Epidermal melanocyte (primary cell): ENCODE results near the gene OGA.

ENCODE experiments used
- DNase-seq: peaks from one replicate; pipeline ENCODE4 v3.0.0; 2011; ENCODE audit warnings: low spot score; ENCODE audit not compliant: insufficient read length

Gene OGA

DNA sequence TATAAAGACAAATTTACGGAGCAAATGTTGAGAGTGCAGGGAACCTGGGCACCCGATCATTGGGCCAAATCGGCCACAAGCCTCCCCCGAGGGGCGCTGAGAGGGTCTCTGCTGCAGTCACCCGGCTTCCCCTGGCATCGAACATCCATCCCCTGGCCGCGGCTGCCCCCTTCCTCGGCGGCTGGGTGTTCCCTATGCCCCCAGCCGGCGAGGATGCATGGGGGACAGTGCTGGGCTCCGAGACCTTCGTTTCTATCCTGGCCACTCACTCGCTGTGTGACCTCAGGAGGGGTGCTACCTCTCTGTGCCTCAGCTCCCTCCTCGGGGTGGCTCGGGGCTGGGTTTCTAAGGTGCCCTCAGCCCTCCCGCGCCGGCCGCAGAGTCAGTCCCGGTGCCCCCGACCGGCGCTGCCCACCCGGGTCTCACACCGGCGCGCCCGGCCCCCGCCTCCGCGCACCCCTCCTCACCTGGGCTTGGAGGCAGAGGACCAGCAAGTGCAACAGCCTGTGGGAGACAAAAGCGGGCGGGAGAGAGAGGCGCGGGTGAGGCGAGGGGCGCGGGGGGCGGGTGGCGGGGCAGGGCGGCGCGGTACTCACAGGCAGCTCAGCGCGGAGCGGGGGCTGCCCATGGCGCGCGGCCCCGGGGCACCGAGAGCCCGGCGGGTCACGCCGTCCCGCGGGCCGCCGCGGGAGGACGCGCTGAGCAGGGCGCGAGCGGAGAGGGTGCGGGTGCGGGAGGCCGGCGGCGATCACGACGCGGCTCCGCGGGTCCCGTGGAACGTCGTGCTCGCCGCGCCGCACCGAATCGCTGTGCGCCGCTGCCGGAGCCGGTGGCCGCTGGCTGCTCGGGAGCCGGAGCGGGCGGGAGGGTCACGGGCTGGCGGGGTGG is 42.7 kb downstream of the OGA start, which contains the start of gene FGF8:
Gene FGF8, minus strand, starts transcription at position 842 of the 888 bp plus-strand sequence. Its CDS starts 214 bp downstream, at position 628.
- no peak for DNase-seq

DNA sequence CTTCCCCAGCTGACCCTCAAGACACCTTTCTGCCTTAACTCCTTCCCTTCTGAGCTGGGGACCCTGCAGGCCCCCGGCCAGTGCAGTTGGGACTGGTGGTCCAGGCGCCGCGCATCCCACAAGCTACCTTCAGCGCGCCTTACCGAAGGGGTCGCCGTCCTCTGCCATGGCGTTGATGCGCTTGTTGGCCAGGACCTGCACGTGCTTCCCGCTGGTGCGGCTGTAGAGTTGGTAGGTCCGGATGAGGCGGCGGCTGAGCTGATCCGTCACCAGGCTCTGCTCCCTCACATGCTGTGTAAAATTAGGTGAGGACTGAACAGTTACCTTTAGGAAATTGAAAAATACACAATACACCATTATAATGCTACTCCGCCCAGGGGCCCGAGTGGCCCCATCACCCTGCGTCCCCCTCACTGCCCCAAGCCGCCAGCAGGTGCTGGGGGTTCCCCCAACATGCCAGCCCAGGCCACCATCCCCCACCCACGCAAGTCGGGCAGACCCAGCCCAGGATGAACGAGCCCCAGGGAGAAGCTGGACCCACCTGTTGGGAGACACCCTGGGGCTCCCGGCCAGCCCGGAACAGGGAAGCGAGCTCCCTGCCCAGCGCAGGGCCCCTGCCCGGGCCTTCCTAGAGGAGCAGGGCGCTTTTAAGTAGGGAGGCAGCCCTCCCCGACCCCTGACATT is 43.5 kb downstream of the OGA start:
- DNase-seq: no peak

DNA sequence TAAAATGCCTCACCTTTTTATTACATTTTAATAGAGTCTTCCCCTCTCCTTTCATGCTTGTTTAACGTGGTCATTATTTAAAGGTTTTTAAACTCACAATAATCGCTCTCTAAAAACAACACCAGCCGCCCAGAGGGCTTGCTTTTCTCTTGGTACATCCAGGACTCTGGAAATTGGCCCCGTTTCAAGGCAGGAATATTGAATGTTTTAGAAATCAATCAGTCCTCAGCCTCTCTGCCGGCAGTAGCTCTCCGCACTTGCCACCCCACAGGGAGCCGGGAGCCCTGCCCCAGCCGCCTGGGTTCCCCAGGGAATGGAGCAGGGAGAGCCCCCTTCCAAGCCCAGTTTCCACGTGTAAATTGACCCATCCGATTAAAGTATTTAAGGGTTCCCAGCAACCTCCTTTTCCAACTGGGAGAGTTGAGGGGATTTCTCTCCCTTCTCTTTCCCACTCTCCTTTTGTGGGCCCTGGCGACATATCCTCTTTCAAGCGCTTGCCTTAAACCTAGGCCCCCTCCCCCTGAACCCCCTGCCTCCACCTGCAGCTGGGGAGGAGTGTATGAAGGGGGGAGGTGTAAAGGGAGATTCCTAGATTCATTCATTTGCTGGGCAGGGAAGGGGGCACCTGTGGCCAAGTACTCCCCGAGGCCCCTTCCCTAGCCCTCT is 44.2 kb downstream of the OGA start:
- no peak for DNase-seq

DNA sequence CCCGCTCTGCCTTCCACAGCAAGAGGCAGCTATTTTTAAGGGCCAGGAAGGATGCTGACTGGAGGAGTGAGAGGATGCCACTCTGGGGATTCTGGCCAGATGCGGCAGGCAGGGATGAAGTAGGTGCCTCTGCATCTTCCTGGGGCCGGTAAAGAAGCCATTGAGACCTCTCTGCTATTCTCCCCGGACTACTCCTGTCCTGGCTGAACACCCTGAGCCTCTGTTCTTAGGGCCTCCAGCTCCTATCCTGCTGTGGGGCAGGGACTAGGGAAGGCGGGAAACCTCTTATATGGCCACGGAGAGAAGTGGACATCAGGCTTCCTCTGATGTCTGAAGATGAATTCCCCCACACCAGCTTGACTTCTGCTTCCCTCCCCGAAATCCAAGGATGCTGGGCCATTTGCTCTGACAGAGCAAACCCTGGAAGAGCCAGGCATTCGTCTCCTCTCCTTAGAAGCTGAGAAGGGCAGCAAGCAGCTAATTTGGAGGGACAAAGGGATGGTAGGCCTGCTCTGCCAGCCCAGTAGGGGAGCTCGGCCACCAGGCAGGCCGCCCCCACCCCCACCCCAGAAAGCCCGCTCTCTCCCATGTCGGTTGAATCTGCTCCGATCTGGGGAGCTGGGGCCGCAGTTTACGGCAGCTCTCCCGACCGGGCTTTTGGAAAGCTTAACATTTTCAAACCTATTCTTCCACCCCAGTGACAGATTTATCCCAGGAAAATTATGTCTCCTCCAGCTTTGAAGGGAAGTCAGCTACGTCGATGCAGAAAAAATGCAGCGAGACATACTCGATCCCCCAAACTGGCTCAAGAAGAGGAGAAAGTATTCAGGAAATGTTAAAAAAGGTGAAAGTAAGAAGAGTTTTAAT is 45.1 kb downstream of the OGA start:
- no peak for DNase-seq

DNA sequence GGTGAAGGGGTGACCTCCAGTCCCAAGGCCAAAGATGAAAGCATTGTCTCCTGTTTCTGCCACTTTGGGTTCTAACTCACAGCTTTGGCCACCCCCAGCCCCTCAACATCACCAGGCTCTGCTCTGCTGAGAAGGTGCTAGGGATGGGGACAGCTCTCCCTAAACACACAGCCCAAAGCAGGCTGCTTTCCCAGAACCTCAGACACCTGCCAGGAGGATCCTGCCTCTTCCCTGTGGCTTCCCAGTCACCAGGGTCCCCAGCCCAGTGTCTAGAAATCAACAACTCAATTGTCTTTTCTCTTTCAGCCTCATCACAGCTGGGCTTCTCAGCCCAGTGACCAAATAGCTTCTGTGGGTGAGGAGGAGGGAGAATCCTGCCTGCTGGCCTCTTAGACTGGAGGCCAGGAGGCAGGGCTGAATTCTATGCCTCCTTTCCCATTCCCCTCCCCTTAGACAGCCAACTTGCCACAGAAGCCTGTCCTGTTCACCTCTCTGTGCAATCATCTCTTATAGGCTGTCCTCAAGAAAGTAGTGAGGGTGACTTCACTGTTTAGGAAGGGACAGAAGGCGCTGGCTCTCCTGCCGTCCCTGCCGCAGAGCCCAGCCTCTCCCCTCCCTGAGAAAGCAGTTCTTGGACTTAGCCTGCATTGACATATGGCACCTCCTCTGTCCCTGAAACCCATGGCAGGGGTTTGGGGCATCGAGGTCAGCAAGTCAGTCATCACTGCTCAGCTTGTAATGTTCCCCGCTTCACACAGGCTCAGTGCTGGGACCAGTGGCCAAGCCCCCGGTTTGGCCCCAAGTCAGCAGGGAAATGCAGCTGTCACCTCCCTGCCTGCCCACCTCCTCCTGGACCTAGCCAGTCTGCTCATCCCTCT is 46.0 kb downstream of the OGA start:
- no peak for DNase-seq

DNA sequence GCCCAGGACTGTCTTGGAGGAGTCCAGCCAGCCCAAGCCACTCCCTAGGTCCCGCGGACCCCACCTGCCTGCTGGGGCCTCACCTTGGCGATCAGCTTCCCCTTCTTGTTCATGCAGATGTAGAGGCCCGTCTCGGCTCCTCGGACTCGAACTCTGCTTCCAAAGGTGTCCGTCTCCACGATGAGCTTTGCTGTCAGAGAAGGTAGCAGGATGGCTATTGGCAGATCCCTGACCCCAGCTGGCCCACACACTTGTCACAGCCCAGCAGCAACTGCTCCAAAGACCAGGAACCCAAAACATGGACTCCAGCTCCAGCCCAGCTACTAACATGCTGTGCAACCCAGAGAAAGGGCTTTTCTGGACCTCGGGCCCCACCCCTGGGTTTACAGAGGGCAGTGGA is 46.9 kb downstream of the OGA start:
- no peak for DNase-seq

DNA sequence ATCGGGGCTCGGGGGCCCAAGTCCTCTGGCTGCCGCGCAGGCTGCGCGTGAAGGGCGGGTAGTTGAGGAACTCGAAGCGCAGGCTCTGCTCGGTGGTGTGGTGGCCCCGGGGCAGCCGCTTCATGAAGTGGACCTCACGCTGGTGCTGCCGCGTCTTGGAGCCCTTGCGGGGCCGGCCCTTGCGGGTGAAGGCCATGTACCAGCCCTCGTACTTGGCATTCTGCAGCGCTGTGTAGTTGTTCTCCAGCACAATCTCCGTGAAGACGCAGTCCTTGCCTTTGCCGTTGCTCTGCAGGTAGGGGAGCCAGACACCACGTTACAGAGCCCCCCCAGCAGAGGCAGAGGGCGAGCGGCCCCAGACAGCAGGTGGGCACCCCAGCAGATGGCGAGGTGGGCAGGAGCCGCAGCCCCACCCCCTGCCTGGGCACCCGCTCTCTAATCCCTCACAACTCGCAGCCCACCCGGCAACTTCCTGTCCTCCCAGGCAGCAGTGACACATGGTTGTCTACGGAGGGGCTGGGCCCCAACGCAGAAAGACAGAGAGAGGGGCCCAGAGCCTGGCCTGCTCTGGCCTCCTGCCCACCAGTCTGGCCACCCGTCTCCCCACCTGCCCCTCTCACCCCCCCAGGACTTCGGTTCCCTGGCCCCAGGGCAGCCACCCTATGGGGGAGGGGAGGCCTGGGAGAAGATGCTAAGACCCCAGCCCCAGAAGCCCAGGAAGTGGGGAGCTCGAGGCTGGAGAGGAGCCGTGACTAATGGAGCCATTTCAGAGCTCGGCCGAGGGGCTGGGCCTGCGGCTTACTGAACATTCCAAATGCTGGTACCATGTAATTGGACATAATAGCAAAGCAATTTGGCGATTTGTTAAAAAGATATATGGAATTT is 47.7 kb downstream of the OGA start:
- no peak for DNase-seq

DNA sequence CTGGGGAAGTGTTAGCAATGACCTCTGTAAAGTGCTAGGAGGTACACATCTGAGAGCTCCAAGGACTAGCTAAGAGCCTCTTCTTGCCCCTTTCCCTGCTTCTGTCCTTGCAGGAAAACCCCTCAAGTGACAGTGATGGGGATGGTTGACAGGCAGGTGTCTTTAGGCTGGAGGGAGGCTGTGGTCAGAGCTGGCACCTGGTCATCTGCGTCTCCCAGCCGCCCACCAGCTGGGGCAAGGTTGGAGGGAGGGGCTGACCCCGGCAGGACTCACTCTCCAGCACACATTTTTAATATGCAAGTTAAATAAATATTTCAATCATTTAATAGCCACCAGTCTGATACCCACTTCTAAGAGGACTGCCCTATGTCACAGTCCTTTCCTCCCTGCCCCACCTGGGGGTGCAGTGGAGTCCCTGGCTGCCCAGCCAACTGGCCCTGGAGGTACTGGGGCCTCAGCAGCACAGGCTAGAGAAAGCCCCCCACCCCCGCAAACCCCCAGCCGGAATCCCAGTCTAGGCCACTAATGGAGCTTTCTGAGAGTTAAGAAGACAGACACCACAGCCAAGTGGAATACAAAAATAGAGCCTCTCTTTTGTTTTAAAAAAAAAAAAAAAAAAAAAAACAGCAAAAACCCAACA is 48.6 kb downstream of the OGA start:
- DNase-seq: no peak

DNA sequence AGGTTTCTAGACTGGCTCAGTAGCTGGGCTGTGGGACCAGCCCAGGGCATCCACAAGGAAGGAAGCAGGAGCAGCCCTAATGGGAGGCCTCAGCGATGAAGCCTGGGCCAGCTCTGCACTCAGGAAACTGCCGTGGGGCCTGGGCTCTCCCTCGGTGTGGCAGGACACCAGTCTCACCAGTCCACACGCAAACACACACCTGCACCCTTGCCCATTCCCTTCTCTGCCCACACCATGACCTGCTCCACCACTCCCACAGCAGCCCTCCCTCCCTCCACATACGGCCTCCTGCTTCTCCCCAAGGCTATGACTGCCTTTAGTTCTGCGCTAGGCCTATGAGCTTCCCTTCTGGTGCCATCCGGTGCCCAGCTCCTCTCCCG is 49.5 kb downstream of the OGA start:
- DNase-seq: no peak

DNA sequence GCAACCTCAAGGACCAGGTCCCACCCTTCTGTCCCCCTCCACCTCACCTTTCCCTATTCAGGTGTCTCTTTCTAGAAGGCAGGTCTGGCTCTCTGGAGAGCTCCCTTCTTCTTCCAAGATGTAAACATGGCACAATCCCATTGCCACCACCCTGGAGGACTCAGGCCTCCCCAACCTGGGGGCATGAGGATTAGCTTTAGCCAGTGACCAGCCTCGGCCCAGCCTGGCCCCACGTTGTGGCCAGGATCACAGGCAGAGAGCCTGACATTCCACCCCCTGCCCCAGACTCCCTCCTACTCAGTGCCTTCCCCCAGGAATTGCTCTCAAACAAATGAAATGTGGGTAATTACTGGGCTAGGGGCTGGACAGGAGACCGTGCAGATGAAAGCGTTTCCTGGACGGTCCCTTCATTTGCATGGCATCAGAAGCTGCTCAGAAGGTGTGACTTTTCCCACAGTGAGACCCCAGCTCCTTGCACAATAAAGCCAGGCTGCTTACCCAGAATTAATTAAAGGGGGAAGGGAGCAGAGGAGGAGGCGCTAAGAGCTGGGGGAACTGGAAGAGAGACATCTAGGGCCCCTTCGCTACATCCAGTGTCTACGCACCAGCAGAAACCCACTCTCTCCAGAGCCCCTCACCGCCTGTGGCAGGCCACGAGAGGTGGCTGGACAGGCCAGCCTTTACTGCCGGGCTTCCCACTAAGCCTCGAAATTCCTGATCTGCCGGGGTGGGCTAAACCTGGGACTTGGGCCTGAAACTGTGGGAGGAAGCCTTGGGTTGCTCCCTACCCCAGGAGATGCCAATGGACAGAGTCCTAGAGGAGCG is 50.1 kb downstream of the OGA start:
- no peak for DNase-seq

DNA sequence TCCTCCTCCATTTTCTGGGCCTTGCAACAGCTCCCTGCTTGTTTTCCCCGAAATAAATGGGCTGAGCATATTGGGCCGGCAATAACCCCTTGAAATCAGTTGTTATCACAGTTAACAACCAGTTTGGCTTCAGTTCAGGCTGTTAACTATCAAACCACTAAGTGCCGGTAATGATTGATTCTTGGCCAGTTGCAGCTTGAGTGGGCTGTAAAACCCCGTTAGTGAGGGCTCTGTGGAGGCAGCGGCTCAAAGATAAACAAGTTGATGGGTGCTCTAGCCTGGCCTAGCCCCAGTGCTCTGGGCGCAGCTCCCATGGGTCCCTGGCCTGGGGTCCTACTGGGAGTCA is 50.7 kb downstream of the OGA start:
- DNase-seq: no peak

DNA sequence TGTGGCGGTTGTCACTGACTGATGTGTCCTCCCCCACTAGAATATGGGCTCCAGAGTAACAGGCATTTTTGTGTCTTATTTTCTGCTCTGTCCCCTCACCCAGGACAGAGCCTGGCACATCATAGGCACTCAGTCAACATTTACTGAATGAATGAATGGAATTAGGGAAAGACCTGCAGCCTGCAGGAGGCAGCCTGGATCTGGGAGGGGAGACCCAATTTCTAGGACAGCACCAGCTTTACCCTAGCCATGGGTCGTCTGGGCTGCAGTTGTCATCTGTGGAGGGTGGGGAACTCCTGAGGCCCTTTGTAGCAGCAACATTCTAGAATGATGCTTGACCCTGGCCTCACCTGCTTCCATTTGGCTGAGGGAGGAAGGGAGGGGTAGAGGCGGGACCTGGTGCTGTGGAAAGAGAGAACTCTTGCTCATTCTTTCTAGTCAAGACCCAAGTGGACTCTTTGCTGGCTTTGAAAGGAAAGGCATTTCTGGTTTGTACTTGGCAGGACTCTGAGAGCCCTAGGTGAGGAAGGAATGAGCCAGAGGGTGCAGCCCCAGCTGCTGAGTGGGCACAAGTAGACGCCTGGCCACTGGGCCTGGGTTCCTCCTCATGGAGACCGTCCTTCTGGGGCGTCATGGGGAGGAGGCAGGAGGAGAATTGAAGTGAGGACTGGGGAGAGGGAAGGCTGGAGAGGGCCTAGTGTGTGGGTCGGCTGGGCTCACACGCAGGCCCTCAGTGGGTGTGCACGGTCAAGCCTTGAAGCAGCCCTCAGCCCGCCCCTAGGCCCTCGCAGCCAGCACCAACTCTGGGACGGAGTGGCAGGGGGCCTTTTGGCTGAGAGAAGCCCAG is 51.3 kb downstream of the OGA start:
- DNase-seq: no peak

DNA sequence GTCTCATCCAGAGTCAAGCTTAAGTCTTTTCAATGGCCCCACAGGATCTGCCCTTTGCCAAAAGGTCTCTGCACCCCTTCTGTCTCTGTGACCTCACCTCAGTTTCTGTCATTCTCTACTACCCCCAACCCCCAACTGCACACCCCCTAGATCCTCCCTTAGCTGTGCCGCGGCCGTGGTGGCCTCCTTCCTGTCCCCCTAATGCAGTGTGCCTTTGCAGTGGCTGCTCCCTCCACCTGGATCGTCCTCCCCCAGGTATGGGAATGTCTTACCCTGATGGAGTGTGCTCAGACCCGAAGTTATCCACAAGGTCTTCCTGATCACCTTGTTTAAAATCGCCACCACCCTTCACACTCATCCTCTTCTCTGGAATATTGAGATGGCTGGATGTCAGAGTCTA is 51.9 kb downstream of the OGA start:
- no peak for DNase-seq

DNA sequence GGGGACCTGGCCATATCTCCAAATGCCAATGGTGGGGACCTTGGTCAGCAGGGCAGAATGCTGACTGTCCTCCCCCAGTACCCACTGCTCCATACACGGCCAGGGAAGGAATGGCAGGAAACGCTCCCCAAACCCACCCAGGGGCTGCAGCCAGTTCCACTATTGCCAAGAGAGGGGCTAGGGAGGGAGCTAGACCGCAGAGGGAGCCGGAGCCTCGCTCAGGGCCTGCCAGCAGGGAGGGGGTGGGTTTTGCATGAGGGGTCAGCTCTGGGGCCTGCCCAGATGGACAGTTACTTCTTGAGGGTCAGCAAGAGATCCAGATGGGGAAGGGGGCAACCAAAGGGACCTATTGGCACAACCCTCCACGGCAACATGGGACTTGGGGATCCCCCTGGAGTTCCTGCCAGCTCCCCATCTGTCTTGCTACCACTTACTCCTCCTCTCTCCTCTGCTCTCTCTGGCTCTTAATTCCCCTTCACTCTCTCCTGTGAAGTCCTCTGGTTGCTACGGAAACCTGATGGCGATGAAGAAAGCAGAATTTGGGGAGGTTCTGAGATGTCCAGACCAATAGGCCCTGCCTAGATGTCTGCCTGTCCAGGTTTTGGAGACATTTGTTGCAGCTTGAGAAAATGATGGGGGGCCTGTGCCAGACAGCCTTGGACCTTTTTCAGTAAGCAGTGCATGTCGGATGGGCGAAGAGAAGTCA is 55.0 kb downstream of the OGA start:
- DNase-seq: no peak

DNA sequence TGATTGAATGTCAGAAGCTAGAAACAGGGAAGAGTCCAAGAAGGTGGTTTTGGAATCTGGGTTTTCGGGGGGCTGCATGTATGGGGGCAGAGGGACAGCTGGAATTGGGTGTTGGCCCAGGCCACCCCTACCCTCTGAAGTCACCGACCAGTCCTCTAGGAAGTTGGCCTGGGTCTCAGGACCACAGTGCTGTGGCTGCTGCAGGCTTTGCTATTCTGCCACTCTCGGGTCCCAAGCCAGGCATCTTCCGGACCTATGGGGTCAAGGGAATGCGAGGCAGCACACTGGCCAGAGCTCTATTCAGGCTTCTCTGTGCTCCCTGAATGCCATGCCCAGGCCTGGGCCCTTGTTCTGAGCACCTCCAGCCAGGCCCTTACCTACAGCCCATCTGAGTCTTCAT is 55.5 kb downstream of the OGA start:
- DNase-seq: no peak

DNA sequence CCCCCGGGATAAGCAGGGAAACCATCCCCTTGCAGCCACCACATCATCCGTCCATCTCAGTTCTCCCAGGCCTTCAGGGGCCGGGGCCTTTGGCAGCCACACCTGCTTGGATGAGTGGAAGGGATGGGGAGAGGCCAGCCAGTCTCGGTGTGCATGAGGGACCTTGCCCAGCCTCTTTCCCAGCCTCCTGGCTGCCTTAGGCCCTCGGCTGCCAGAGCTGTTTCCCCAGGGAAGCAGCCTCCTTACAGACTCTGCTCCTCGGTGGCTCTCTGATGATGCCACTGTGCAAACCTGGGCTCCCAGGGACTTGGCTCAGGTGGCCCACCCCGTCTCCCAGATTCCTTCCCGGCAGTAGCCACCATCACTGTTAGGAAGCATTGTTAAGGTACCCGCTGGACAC is 57.0 kb downstream of the OGA start:
- no peak for DNase-seq

DNA sequence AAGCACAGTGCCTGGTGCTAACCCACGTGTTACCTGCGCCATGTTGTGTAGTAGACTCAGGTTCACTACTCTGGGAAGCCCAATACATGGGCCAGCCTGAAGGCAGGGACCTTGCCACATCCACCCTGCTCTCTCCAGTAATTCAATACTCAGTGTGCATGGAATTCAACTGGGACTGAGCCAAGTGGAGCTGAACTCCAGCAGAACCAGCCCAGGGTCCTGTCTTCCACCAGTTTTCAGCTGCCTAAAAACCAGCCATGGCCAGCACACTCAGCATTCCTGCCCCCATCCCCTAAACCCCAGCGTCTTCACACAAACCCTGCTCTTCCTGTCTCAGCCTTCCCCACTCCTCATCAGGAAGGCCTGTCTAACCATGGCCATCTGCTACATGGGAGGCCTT is 57.7 kb downstream of the OGA start:
- no peak for DNase-seq
